ENCODE data around the gene USP5.

DNA sequence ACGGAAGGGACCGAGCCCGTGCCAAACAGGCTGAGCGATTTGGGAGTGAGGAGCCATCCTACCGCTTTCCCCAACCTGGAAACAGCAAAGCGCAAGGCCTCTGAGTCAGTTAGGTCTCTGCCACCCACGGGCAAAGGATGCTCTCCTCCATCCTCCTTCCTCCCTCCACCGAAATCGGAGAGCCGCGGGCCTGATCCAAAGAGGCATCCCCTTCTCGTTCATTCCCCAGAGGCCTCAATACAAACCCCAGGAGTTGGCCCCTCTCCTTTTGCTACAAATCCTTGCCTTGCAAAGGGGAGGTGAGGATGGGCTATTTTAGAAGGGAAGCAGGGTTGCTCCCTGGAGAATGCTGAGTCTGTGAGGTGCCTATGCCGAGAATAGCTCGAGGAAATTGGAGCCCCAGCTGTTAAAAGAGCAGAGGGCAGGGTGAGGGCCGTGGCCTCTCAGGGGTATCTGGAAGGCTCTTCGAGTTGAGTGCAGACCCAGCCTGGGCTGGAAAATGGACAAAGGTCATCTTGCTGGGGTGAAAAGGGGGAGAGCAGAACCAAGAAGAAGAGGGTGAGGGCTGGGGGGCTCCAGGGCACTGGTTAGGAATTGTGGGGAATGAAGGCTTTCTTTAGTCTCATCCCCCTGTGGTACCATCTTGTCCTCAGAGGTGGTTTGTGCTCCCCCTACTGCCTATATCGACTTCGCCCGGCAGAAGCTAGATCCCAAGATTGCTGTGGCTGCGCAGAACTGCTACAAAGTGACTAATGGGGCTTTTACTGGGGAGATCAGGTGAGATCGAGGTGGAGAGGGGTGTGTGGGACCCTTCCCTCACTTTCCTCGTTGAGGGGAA is 16.5 kb downstream of the USP5 start:
- TF ChIP-seq, protein P1, sequence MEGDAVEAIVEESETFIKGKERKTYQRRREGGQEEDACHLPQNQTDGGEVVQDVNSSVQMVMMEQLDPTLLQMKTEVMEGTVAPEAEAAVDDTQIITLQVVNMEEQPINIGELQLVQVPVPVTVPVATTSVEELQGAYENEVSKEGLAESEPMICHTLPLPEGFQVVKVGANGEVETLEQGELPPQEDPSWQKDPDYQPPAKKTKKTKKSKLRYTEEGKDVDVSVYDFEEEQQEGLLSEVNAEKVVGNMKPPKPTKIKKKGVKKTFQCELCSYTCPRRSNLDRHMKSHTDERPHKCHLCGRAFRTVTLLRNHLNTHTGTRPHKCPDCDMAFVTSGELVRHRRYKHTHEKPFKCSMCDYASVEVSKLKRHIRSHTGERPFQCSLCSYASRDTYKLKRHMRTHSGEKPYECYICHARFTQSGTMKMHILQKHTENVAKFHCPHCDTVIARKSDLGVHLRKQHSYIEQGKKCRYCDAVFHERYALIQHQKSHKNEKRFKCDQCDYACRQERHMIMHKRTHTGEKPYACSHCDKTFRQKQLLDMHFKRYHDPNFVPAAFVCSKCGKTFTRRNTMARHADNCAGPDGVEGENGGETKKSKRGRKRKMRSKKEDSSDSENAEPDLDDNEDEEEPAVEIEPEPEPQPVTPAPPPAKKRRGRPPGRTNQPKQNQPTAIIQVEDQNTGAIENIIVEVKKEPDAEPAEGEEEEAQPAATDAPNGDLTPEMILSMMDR (IDR thresholded peaks at IDR 0.05), result no peak
- TF ChIP-seq POLR2A (IDR thresholded peaks at IDR 0.05), result no peak

Measured in testis (tissue), 2 donors.